ENCODE measurements around the gene RAPGEF4.

The RAPGEF4 gene

GRCh38 chr2:172843266-172843582 is 107.6 kb downstream of the RAPGEF4 start:
- Histone ChIP-seq H4K12ac (ENCODE audit: low read depth, low read length) (no peak overlapping the region), H3K23ac (ENCODE audit: low read length) (no peak overlapping the region), H4K8ac (ENCODE audit: low read depth, low read length) (no peak overlapping the region), H3K9me3 (ENCODE audit: insufficient read depth, low read depth, low read length) (no peaks in the 10 kb centered on the region), H3K4me2 (ENCODE audit: low read length) (no peak overlapping the region), H3K79me1 (ENCODE audit: low read length) (peaks cover 7% of the 10 kb centered on the region), H3K4me1 (ENCODE audit: control insufficient read depth in 1 of 2, insufficient read depth in 2 of 2, low read length in 2 of 2) (peaks cover 0 to 14% of the 10 kb centered on the region in 2 experiments), H2BK12ac (ENCODE audit: low read length) (no peak overlapping the region), H4K91ac (ENCODE audit: low read depth, low read length) (no peak overlapping the region), H2BK120ac (ENCODE audit: insufficient read depth, low read length, poor library complexity) (no peak overlapping the region), H3K9ac (ENCODE audit: low read length) (no peak overlapping the region), H3K36me3 (ENCODE audit: control insufficient read depth in 1 of 2, insufficient read depth in 2 of 2, low read length in 2 of 2) (no peaks in the 10 kb centered on the region), H2BK5ac (ENCODE audit: low read depth, low read length, poor library complexity) (no peak overlapping the region), H3K18ac (ENCODE audit: low read length) (no peak overlapping the region), H3K4me3 (ENCODE audit: low read depth, low read length) (no peak overlapping the region), H2AK5ac (ENCODE audit: low read length) (no peak overlapping the region), H3K14ac (ENCODE audit: low read length) (no peak overlapping the region), H3K27me3 (ENCODE audit: insufficient read depth, low read length) (no peaks in the 10 kb centered on the region), H3K79me2 (ENCODE audit: control insufficient read depth, insufficient read depth, low read length, poor library complexity) (no peaks in the 10 kb centered on the region), H2AFZ (ENCODE audit: insufficient read depth, low read length, poor library complexity) (no peak overlapping the region), H3K4ac (ENCODE audit: low read depth, low read length) (no peak overlapping the region), H3K27ac (ENCODE audit: low read depth, low read length) (no peak overlapping the region)
- no CpG with 5 or more reads among the region's 1 CpG for WGBS (ENCODE audit: extremely low coverage, insufficient coverage, insufficient read length)
- no peak for DNase-seq

DNA sequence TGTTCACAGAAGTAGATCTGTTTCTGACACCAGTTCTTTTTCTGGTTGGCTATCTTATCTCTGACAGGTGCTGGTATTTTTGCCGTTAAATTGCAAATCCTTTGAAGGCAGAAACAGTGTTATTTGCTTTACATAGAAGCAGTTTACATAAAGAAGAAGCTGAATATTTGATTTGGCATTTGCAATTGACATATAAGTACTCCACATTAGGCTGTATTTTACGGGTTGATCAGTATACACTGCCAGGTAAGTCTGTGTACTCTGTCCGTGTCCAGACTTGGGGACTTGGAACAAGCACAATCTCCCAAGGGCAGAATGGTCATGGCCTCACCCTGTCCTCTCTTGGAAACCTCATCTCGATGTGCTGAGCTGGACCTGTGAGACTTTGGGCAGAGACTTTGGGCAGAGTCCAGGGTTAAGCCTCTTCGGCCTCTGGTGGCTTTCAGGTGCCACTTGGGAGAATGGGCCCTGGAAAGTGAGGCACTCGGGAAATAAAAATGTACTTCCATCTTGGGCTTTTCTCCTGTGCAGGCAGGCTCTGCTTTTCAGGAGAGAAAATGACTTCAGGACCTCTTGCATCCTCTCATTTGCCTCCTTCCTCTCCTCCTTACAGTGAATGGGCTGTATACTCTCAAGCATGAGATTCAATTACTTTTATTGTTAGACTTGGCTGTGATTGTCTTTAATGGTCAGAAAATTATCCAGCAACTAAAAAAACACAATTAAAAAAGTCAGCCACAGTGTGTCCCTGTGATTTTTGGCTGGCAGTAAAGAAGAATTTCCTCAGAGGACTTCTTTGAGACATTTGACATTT is 108.5 kb downstream of the RAPGEF4 start:
- no peak overlapping the region for H3K18ac ChIP-seq (ENCODE audit: low read length)
- no peak overlapping the region for H2BK12ac ChIP-seq (ENCODE audit: low read length)
- H4K8ac ChIP-seq (ENCODE audit: low read depth, low read length) = no peak overlapping the region
- peak overlapping the region; percentile 40 for H2BK120ac ChIP-seq (ENCODE audit: insufficient read depth, low read length, poor library complexity)
- H2BK5ac ChIP-seq (ENCODE audit: low read depth, low read length, poor library complexity) = no peak overlapping the region
- no peak for DNase-seq
- peaks cover 3% of the 10 kb centered on the region for H3K79me1 ChIP-seq (ENCODE audit: low read length)
- no peak overlapping the region for H3K9ac ChIP-seq (ENCODE audit: low read length)
- no peak overlapping the region for H4K12ac ChIP-seq (ENCODE audit: low read depth, low read length)
- H3K79me2 ChIP-seq (ENCODE audit: control insufficient read depth, insufficient read depth, low read length, poor library complexity) = no peaks in the 10 kb centered on the region
- peaks cover 0 to 12% of the 10 kb centered on the region in 2 experiments for H3K4me1 ChIP-seq (ENCODE audit: control insufficient read depth in 1 of 2, insufficient read depth in 2 of 2, low read length in 2 of 2)
- H2AFZ ChIP-seq (ENCODE audit: insufficient read depth, low read length, poor library complexity) = no peak overlapping the region
- no peaks in the 10 kb centered on the region for H3K36me3 ChIP-seq (ENCODE audit: control insufficient read depth in 1 of 2, insufficient read depth in 2 of 2, low read length in 2 of 2)
- H4K91ac ChIP-seq (ENCODE audit: low read depth, low read length) = no peak overlapping the region
- H3K4me3 ChIP-seq (ENCODE audit: low read depth, low read length) = no peak overlapping the region
- H3K14ac ChIP-seq (ENCODE audit: low read length) = no peak overlapping the region
- no peak overlapping the region for H2AK5ac ChIP-seq (ENCODE audit: low read length)
- no peak overlapping the region for H3K4ac ChIP-seq (ENCODE audit: low read depth, low read length)
- H3K23ac ChIP-seq (ENCODE audit: low read length) = no peak overlapping the region
- no peaks in the 10 kb centered on the region for H3K9me3 ChIP-seq (ENCODE audit: insufficient read depth, low read depth, low read length)
- H3K27ac ChIP-seq (ENCODE audit: low read depth, low read length) = no peak overlapping the region
- no peaks in the 10 kb centered on the region for H3K27me3 ChIP-seq (ENCODE audit: insufficient read depth, low read length)
- H3K4me2 ChIP-seq (ENCODE audit: low read length) = no peak overlapping the region
- WGBS (ENCODE audit: extremely low coverage, insufficient coverage, insufficient read length) = no CpG with 5 or more reads among the region's 6 CpGs

- Histone ChIP-seq H4K8ac (ENCODE audit: low read depth, low read length) (no peak overlapping the region), H2BK120ac (ENCODE audit: insufficient read depth, low read length, poor library complexity) (no peak overlapping the region), H4K91ac (ENCODE audit: low read depth, low read length) (no peak overlapping the region), H3K23ac (ENCODE audit: low read length) (no peak overlapping the region), H3K27ac (ENCODE audit: low read depth, low read length) (no peak overlapping the region), H3K18ac (ENCODE audit: low read length) (no peak overlapping the region), H3K27me3 (ENCODE audit: insufficient read depth, low read length) (no peaks in the 10 kb centered on the region), H3K14ac (ENCODE audit: low read length) (no peak overlapping the region), H3K36me3 (ENCODE audit: control insufficient read depth in 1 of 2, insufficient read depth in 2 of 2, low read length in 2 of 2) (no peaks in the 10 kb centered on the region), H3K9ac (ENCODE audit: low read length) (no peak overlapping the region), H3K4me3 (ENCODE audit: low read depth, low read length) (no peak overlapping the region), H2AFZ (ENCODE audit: insufficient read depth, low read length, poor library complexity) (no peak overlapping the region), H3K79me2 (ENCODE audit: control insufficient read depth, insufficient read depth, low read length, poor library complexity) (no peaks in the 10 kb centered on the region), H3K9me3 (ENCODE audit: insufficient read depth, low read depth, low read length) (no peaks in the 10 kb centered on the region), H2BK5ac (ENCODE audit: low read depth, low read length, poor library complexity) (no peak overlapping the region), H3K4ac (ENCODE audit: low read depth, low read length) (no peak overlapping the region), H3K4me1 (ENCODE audit: control insufficient read depth in 1 of 2, insufficient read depth in 2 of 2, low read length in 2 of 2) (peaks cover 0 to 7% of the 10 kb centered on the region in 2 experiments), H3K79me1 (ENCODE audit: low read length) (peaks cover 3% of the 10 kb centered on the region), H2BK12ac (ENCODE audit: low read length) (no peak overlapping the region), H4K12ac (ENCODE audit: low read depth, low read length) (no peak overlapping the region), H3K4me2 (ENCODE audit: low read length) (no peak overlapping the region), H2AK5ac (ENCODE audit: low read length) (no peak overlapping the region)
- WGBS (ENCODE audit: extremely low coverage, insufficient coverage, insufficient read length) = no CpG with 5 or more reads among the region's 2 CpGs
- DNase-seq = no peak
These were observed 109.5 kb downstream of the RAPGEF4 start for GRCh38 chr2:172845028-172845630.

DNA sequence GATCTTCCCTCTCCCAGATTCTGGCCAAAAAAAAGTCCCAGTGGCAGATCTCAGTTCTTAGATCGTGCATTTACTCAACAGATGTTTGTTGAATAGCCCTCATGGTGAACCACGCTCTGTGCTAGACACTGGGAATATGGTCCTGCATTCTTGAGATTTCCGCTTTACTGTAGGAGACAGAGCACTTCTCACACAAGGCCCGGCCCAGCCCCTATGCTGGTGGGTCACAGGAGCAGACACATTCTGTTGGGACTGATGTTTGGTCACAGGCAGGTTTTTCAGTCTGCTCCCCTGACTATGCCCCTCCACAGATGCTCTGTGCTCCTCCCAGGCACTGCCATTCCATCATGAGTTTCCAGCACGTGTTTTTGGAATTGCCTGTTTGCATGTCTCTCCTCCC is 110.9 kb downstream of the RAPGEF4 start:
- Histone ChIP-seq H3K79me1 (ENCODE audit: low read length) (no peaks in the 10 kb centered on the region), H3K23ac (ENCODE audit: low read length) (no peak overlapping the region), H3K27ac (ENCODE audit: low read depth, low read length) (no peak overlapping the region), H2AFZ (ENCODE audit: insufficient read depth, low read length, poor library complexity) (no peak overlapping the region), H4K8ac (ENCODE audit: low read depth, low read length) (no peak overlapping the region), H3K4ac (ENCODE audit: low read depth, low read length) (no peak overlapping the region), H3K4me1 (ENCODE audit: control insufficient read depth in 1 of 2, insufficient read depth in 2 of 2, low read length in 2 of 2) (peaks cover 0 to 6% of the 10 kb centered on the region in 2 experiments), H3K4me3 (ENCODE audit: low read depth, low read length) (no peak overlapping the region), H4K12ac (ENCODE audit: low read depth, low read length) (no peak overlapping the region), H2AK5ac (ENCODE audit: low read length) (no peak overlapping the region), H3K9ac (ENCODE audit: low read length) (no peak overlapping the region), H2BK12ac (ENCODE audit: low read length) (no peak overlapping the region), H3K18ac (ENCODE audit: low read length) (no peak overlapping the region), H3K79me2 (ENCODE audit: control insufficient read depth, insufficient read depth, low read length, poor library complexity) (no peaks in the 10 kb centered on the region), H3K14ac (ENCODE audit: low read length) (no peak overlapping the region), H2BK120ac (ENCODE audit: insufficient read depth, low read length, poor library complexity) (no peak overlapping the region), H3K9me3 (ENCODE audit: insufficient read depth, low read depth, low read length) (no peaks in the 10 kb centered on the region), H4K91ac (ENCODE audit: low read depth, low read length) (no peak overlapping the region), H3K27me3 (ENCODE audit: insufficient read depth, low read length) (no peaks in the 10 kb centered on the region), H3K4me2 (ENCODE audit: low read length) (no peak overlapping the region), H3K36me3 (ENCODE audit: control insufficient read depth in 1 of 2, insufficient read depth in 2 of 2, low read length in 2 of 2) (no peaks in the 10 kb centered on the region), H2BK5ac (ENCODE audit: low read depth, low read length, poor library complexity) (no peak overlapping the region)
- no CpG with 5 or more reads among the region's 5 CpGs for WGBS (ENCODE audit: extremely low coverage, insufficient coverage, insufficient read length)
- peak; percentile 77 to 80 for DNase-seq

All from trophoblast cell (in vitro differentiated cells and primary cell).